ENCODE measurements around the gene WDR74.

GRCh38 chr11:62816557-62816956 lies 22.8 kb downstream of the WDR74 start:
- TF ChIP-seq CTCF (IDR thresholded peaks at IDR 0.05): no peak
- TF ChIP-seq POLR2AphosphoS2 (conservative IDR thresholded peaks at IDR 0.05; ENCODE audit: low read length): no peak
- no peak for TF ChIP-seq JUN (IDR thresholded peaks at IDR 0.05)
- TF ChIP-seq MAX (IDR thresholded peaks at IDR 0.05): no peak
- TF ChIP-seq EP300 (IDR thresholded peaks at IDR 0.05): no peak
- TF ChIP-seq NR3C1 (IDR thresholded peaks at IDR 0.05): no peak
- no peak for TF ChIP-seq POLR2A (IDR thresholded peaks at IDR 0.05; ENCODE audit: low read length)
- no peak for TF ChIP-seq FOSL2 (IDR thresholded peaks at IDR 0.05)
- no peak for TF ChIP-seq FOSL2 (CRISPR knock-in tag; IDR thresholded peaks at IDR 0.05)
- no peak for TF ChIP-seq BHLHE40 (IDR thresholded peaks at IDR 0.05; ENCODE audit: low read depth, low read length)
- TF ChIP-seq ELK1 (IDR thresholded peaks at IDR 0.05; ENCODE audit: low read depth, low read length): no peak
- TF ChIP-seq BCL3 (IDR thresholded peaks at IDR 0.05): no peak
- TF ChIP-seq EHF (CRISPR knock-in tag; IDR thresholded peaks at IDR 0.05): no peak
- no peak for TF ChIP-seq REST (IDR thresholded peaks at IDR 0.05)
- TF ChIP-seq JUNB (IDR thresholded peaks at IDR 0.05): no peak
